PC-9 (cell line): Measurements from ENCODE around the gene COLEC11. TPM values are rescaled to one million over a fixed set of nuclear protein-coding genes. Genes with fewer than 3 reads are reported as not detected.

Experiments used
- BruUV-seq: library from RNA; stranded (reverse); fragments of 400-500 nt; replicated peaks from 2 replicates; lab custom pipeline; 2021; lab: Mats Ljungman, UMichigan
- CTCF ChIA-PET: fragments of 300-600 bp; sonication (Branson Sonifier 250); formaldehyde crosslinking; loops from one replicate; lab custom pipeline; 2022; ENCODE audit warnings: antibody characterized with exemption; lab: Charles Lee
- POLR2A ChIA-PET: fragments of 300-600 bp; sonication (Branson Sonifier 250); formaldehyde crosslinking; loops from one replicate; lab custom pipeline; 2022; ENCODE audit warnings: antibody characterized with exemption; ENCODE audit not compliant: unreplicated experiment; lab: Charles Lee
- DNase-seq, 2 experiments: peaks; one replicate each; pipeline versions ENCODE4 v3.0.0 to v3.0.0-alpha.2; 2015 to 2022; ENCODE audit warnings: mixed read lengths in 1 of 2
- H2AFZ ChIP-seq: fragments of 200-600 bp; sonication (generic); 2 replicates; pipeline ENCODE4 v1.8.1; 2017; ENCODE audit warnings: antibody characterized with exemption
- H3F3A ChIP-seq: fragments of 200-600 bp; sonication (generic); 2 replicates; pipeline ENCODE4 v1.8.1; 2017; ENCODE audit warnings: antibody characterized with exemption, mild to moderate bottlenecking, low read depth; ENCODE audit not compliant: insufficient read depth
- H3K27ac ChIP-seq: fragments of 200-600 bp; sonication (generic); 2 replicates; pipeline ENCODE4 v1.6.1; 2016; ENCODE audit warnings: mixed run types
- H3K27me3 ChIP-seq: fragments of 200-600 bp; sonication (generic); 2 replicates; pipeline ENCODE4 v1.6.1; 2016; ENCODE audit warnings: low read depth, mixed run types; ENCODE audit not compliant: insufficient read depth
- H3K36me3 ChIP-seq: fragments of 200-600 bp; sonication (generic); 2 replicates; pipeline ENCODE4 v1.6.1; 2016; ENCODE audit warnings: low read depth, mixed run types
- H3K4me1 ChIP-seq: fragments of 200-600 bp; sonication (generic); replicated peaks from 2 replicates; pipeline ENCODE4 v1.6.1; 2016; ENCODE audit warnings: mixed run types; ENCODE audit not compliant: insufficient read depth
- H3K4me2 ChIP-seq: fragments of 200-600 bp; sonication (generic); 2 replicates; pipeline ENCODE4 v1.6.1; 2017; ENCODE audit warnings: mixed run types
- H3K4me3 ChIP-seq: fragments of 200-600 bp; sonication (generic); 2 replicates; pipeline ENCODE4 v1.6.1; 2016; ENCODE audit warnings: mixed run types
- H3K79me2 ChIP-seq: fragments of 200-600 bp; sonication (generic); 2 replicates; pipeline ENCODE4 v1.6.1; 2017; ENCODE audit warnings: low read depth, mixed run types
- H3K9me2 ChIP-seq: fragments of 200-600 bp; sonication (generic); 2 replicates; pipeline ENCODE4 v1.8.1; 2017; ENCODE audit warnings: mild to moderate bottlenecking; ENCODE audit not compliant: insufficient read depth
- H3K9me3 ChIP-seq: fragments of 200-600 bp; sonication (generic); 2 replicates; pipeline ENCODE4 v1.8.1; 2016; ENCODE audit warnings: low read depth; ENCODE audit not compliant: insufficient read depth
- H4K20me1 ChIP-seq: fragments of 200-600 bp; sonication (generic); 2 replicates; pipeline ENCODE4 v1.8.1; 2017; ENCODE audit not compliant: insufficient read depth
- CTCF ChIP-seq: fragments of 200-600 bp; sonication (generic); conservative IDR thresholded peaks from 2 replicates; pipeline ENCODE4 v1.6.1; 2017; ENCODE audit warnings: mixed run types, antibody characterized with exemption, mild to moderate bottlenecking, moderate library complexity
- EZH2 ChIP-seq: fragments of 200-600 bp; sonication (generic); IDR thresholded peaks from 2 replicates; pipeline ENCODE4 v1.8.0; 2017; ENCODE audit warnings: antibody characterized with exemption, low read depth
- intact Hi-C: fragments of 100-400 bp; cut with micrococcal nuclease; formaldehyde crosslinking; loops from one replicate; pipeline ENCODE4 v1.10.0; 2022; ENCODE audit not compliant: unreplicated experiment
- total RNA-seq: library from RNA; stranded (reverse); gene quantifications from 2 replicates; pipeline ENCODE4 v1.2.3, GENCODE V29; 2021

The COLEC11 gene
- total RNA-seq, 1 experiment from 2014 or later: 2.4 TPM

- H3K36me3 ChIP-seq: no peaks in the 10 kb centered on the region
- ChIA-PET POLR2A (no interaction called here), CTCF (no interaction called here)
- no peaks in the 10 kb centered on the region for H3K4me1 ChIP-seq
- BruUV-seq: no TSS peak
- H3K27ac ChIP-seq: no peak overlapping the region
- no peak overlapping the region for H2AFZ ChIP-seq
- no peak overlapping the region for H3K4me2 ChIP-seq
- H3K9me3 ChIP-seq: no peaks in the 10 kb centered on the region
- intact Hi-C loops: no loop called here
- H3K27me3 ChIP-seq: no peaks in the 10 kb centered on the region
- H4K20me1 ChIP-seq: no peaks in the 10 kb centered on the region
- H3F3A ChIP-seq: no peaks in the 10 kb centered on the region
- H3K4me3 ChIP-seq: no peak overlapping the region
- no peak for DNase-seq
- H3K9me2 ChIP-seq: no peaks in the 10 kb centered on the region
- TF ChIP-seq EZH2 (no peak), CTCF (no peak)
- H3K79me2 ChIP-seq: no peaks in the 10 kb centered on the region
These were observed 38.4 kb downstream of the COLEC11 start for GRCh38 chr2:3633089-3633981.

- Histone ChIP-seq H3K4me2 (no peak overlapping the region), H3K9me2 (no peaks in the 10 kb centered on the region), H3K4me1 (no peaks in the 10 kb centered on the region), H3K4me3 (no peak overlapping the region), H3F3A (no peaks in the 10 kb centered on the region), H3K9me3 (no peaks in the 10 kb centered on the region), H3K79me2 (no peaks in the 10 kb centered on the region), H3K27me3 (no peaks in the 10 kb centered on the region), H3K27ac (no peak overlapping the region), H4K20me1 (no peaks in the 10 kb centered on the region), H3K36me3 (no peaks in the 10 kb centered on the region), H2AFZ (no peak overlapping the region)
- DNase-seq: no peak
- TF ChIP-seq CTCF (no peak), EZH2 (no peak)
- no TSS peak for BruUV-seq
- ChIA-PET CTCF (no interaction called here), POLR2A (no interaction called here)
- intact Hi-C loops: no loop called here
These were observed 39.2 kb downstream of the COLEC11 start for GRCh38 chr2:3633982-3634595.

- Histone ChIP-seq H3K9me3 (no peaks in the 10 kb centered on the region), H3K27ac (no peak overlapping the region), H3K4me2 (no peak overlapping the region), H3K4me3 (no peak overlapping the region), H3F3A (no peaks in the 10 kb centered on the region), H3K27me3 (no peaks in the 10 kb centered on the region), H4K20me1 (no peaks in the 10 kb centered on the region), H3K79me2 (no peaks in the 10 kb centered on the region), H3K9me2 (no peaks in the 10 kb centered on the region), H3K4me1 (no peaks in the 10 kb centered on the region), H2AFZ (no peak overlapping the region), H3K36me3 (no peaks in the 10 kb centered on the region)
- no peak for DNase-seq
- ChIA-PET CTCF (no interaction called here), POLR2A (no interaction called here)
- TF ChIP-seq CTCF (no peak), EZH2 (no peak)
- intact Hi-C loops: no loop called here
- BruUV-seq: no TSS peak
These were observed 39.7 kb downstream of the COLEC11 start for GRCh38 chr2:3634596-3635121.
